Neural progenitor cell (in vitro differentiated cells): Measurements from ENCODE around the gene IFTAP. TPM values are rescaled to one million over a fixed set of nuclear protein-coding genes. Genes with fewer than 3 reads are reported as not detected.

ENCODE experiments used
- DNase-seq: peaks from one replicate; pipeline ENCODE4 v3.0.0-alpha.2; 2016; ENCODE audit warnings: low spot score
- H2AFZ ChIP-seq: fragments of 200-600 bp; sonication (generic); replicated peaks from 2 replicates; pipeline ENCODE4 v1.6.1; 2016; ENCODE audit warnings: antibody characterized with exemption
- H3F3A ChIP-seq: fragments of 200-600 bp; sonication (generic); 2 replicates; pipeline ENCODE4 v1.6.1; 2016; ENCODE audit warnings: antibody characterized with exemption, low read depth
- H3K27ac ChIP-seq: fragments of 200-600 bp; sonication (generic); 2 replicates; pipeline ENCODE4 v1.5.1; 2016; ENCODE audit warnings: mild to moderate bottlenecking
- H3K27me3 ChIP-seq: fragments of 200-600 bp; sonication (generic); 2 replicates; pipeline ENCODE4 v1.6.1; 2016; ENCODE audit warnings: mild to moderate bottlenecking, moderate library complexity
- H3K36me3 ChIP-seq: fragments of 200-600 bp; sonication (generic); 2 replicates; pipeline ENCODE4 v1.5.1; 2016
- H3K4me1 ChIP-seq: fragments of 200-600 bp; sonication (generic); 2 replicates; pipeline ENCODE4 v1.6.1; 2016; ENCODE audit warnings: mixed run types
- H3K4me2 ChIP-seq: fragments of 200-600 bp; sonication (generic); 2 replicates; pipeline ENCODE4 v1.6.1; 2016
- H3K4me3 ChIP-seq: fragments of 200-600 bp; sonication (generic); 2 replicates; pipeline ENCODE4 v1.5.1; 2016
- H3K79me2 ChIP-seq: fragments of 200-600 bp; sonication (generic); 2 replicates; pipeline ENCODE4 v1.6.1; 2016; ENCODE audit warnings: low read depth
- H3K9ac ChIP-seq: fragments of 200-600 bp; sonication (generic); 2 replicates; pipeline ENCODE4 v1.6.1; 2016
- H3K9me3 ChIP-seq: fragments of 200-600 bp; sonication (generic); 2 replicates; pipeline ENCODE4 v1.5.1; 2016; ENCODE audit warnings: low read depth
- H4K20me1 ChIP-seq: fragments of 200-600 bp; sonication (generic); 2 replicates; pipeline ENCODE4 v1.6.1; 2016; ENCODE audit warnings: low read depth
- H3K27ac Mint-ChIP-seq: 3 replicates; pipeline ENCODE4 v1.8.0; 2021; ENCODE audit warnings: mixed read lengths
- H3K27me3 Mint-ChIP-seq: 2 replicates; pipeline ENCODE4 v1.8.0; 2022; ENCODE audit warnings: low read depth, mild to moderate bottlenecking, inconsistent platforms, moderate library complexity, mixed read lengths; ENCODE audit not compliant: insufficient read depth
- H3K36me3 Mint-ChIP-seq: 3 replicates; pipeline ENCODE4 v1.8.0; 2021; ENCODE audit warnings: mixed read lengths
- H3K4me1 Mint-ChIP-seq: 3 replicates; pipeline ENCODE4 v1.8.0; 2021; ENCODE audit warnings: mixed read lengths
- H3K4me3 Mint-ChIP-seq: 3 replicates; pipeline ENCODE4 v1.8.0; 2021; ENCODE audit warnings: mild to moderate bottlenecking, moderate library complexity, mixed read lengths
- H3K9me3 Mint-ChIP-seq: 3 replicates; pipeline ENCODE4 v1.8.0; 2020; ENCODE audit warnings: mixed read lengths
- EZH2 ChIP-seq: fragments of 200-600 bp; sonication (generic); IDR thresholded peaks from 2 replicates; pipeline ENCODE4 v1.6.1; 2017; ENCODE audit warnings: antibody characterized with exemption, mild to moderate bottlenecking, moderate library complexity
- EZH2phosphoT487 ChIP-seq: fragments of 200-600 bp; sonication (generic); IDR thresholded peaks from 2 replicates; pipeline ENCODE4 v1.6.1; 2017; ENCODE audit warnings: antibody characterized with exemption
- total RNA-seq: library from RNA; depleted of rRNA; stranded (reverse); fragments of >200 nt; gene quantifications from 2 replicates; pipeline ENCODE4 v1.2.3, GENCODE V29; 2015; ENCODE audit warnings: low replicate concordance
- TF ChIP-seq, protein P1 (sequence below): fragments of 200-600 bp; sonication (generic); IDR thresholded peaks from 2 replicates; pipeline ENCODE4 v1.5.1; 2017; ENCODE audit warnings: antibody characterized with exemption, mild to moderate bottlenecking

IFTAP gene
- total RNA-seq, 1 donor from 2014 or later = 112 TPM

DNA sequence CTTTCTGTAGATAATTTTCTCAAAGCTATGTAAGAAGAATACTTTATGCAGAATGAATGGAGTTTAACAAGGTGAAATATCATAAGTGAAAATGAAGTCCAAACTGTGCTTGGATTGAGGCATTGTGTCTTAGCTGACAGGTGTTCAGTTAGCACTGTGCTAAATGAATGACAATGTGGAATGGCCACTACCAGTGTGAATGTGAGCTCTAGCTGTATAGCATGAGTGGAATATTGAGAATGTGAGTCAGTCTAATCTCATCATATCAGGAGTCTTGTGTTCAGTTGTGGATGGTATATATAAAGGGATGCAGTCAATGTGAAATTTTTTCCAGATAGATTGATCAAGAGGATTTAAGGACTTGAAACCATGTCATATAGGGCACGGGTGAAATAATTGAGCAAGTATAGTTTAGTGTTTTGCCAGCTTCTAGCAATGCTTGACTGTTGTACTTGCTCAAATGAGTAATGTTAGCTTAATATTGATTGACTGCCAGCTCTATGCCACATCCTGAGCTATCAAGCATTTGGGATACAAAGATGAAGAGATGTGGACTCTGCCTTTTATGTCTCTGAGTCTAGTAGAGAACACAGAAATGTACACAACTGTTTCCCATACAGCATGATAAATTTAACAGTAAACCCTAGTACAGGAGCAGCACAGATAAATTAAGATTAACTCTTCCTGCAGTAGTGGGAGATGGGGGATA lies 14.3 kb downstream of the IFTAP start:
- no peaks in the 10 kb centered on the region for H3K79me2 ChIP-seq
- H3K9me3 Mint-ChIP-seq = peaks cover 2% of the 10 kb centered on the region

DNA sequence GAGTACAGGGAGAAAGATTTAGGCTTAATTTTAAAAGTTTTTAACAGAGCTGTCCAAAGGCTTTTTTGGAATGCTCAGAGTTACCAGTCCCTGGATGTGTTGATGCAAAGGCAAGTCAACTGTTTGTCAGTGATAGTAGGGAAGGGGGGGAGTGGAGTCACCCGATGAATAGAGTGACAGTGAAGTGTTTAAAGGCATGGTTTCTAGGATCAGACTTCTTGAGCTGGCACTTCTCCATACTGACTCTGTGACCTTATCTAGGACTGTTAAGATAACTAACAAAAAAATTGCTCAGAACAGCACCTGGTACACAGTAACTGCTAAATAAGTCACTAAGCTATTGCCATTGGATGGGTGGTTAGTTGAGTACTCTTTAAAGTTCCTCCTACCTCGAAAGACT lies 15.1 kb downstream of the IFTAP start:
- H3F3A ChIP-seq = no peaks in the 10 kb centered on the region
- H3K4me1 Mint-ChIP-seq = no peaks in the 10 kb centered on the region
- no peak overlapping the region for H3K4me2 ChIP-seq
- no peaks in the 10 kb centered on the region for H3K27me3 Mint-ChIP-seq
- no peaks in the 10 kb centered on the region for H3K9me3 ChIP-seq
- H2AFZ ChIP-seq = no peak overlapping the region
- TF ChIP-seq, protein P1, sequence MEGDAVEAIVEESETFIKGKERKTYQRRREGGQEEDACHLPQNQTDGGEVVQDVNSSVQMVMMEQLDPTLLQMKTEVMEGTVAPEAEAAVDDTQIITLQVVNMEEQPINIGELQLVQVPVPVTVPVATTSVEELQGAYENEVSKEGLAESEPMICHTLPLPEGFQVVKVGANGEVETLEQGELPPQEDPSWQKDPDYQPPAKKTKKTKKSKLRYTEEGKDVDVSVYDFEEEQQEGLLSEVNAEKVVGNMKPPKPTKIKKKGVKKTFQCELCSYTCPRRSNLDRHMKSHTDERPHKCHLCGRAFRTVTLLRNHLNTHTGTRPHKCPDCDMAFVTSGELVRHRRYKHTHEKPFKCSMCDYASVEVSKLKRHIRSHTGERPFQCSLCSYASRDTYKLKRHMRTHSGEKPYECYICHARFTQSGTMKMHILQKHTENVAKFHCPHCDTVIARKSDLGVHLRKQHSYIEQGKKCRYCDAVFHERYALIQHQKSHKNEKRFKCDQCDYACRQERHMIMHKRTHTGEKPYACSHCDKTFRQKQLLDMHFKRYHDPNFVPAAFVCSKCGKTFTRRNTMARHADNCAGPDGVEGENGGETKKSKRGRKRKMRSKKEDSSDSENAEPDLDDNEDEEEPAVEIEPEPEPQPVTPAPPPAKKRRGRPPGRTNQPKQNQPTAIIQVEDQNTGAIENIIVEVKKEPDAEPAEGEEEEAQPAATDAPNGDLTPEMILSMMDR = no peak
- TF ChIP-seq EZH2 = no peak
- TF ChIP-seq EZH2phosphoT487 = no peak
- no peaks in the 10 kb centered on the region for H3K79me2 ChIP-seq
- H3K27me3 ChIP-seq = no peaks in the 10 kb centered on the region
- no peak overlapping the region for H3K9ac ChIP-seq
- H3K27ac Mint-ChIP-seq = no peak overlapping the region
- H3K4me3 ChIP-seq = no peak overlapping the region
- peaks cover 2% of the 10 kb centered on the region for H3K9me3 Mint-ChIP-seq
- no peak overlapping the region for H3K27ac ChIP-seq
- no peaks in the 10 kb centered on the region for H4K20me1 ChIP-seq
- H3K36me3 Mint-ChIP-seq = peaks cover 2% of the 10 kb centered on the region
- DNase-seq = no peak
- H3K36me3 ChIP-seq = no peaks in the 10 kb centered on the region
- H3K4me3 Mint-ChIP-seq = no peak overlapping the region
- no peaks in the 10 kb centered on the region for H3K4me1 ChIP-seq

More for the DNA sequence above, 14.3 kb downstream of the IFTAP start:
- Histone ChIP-seq H3F3A (no peaks in the 10 kb centered on the region), H3K4me1 (no peaks in the 10 kb centered on the region), H3K4me2 (no peak overlapping the region), H3K9me3 (no peaks in the 10 kb centered on the region), H3K27me3 (no peaks in the 10 kb centered on the region), H2AFZ (no peak overlapping the region), H3K36me3 (no peaks in the 10 kb centered on the region), H3K4me3 (no peak overlapping the region), H3K9ac (no peak overlapping the region), H3K27ac (no peak overlapping the region), H4K20me1 (no peaks in the 10 kb centered on the region)
- no peaks in the 10 kb centered on the region for H3K27me3 Mint-ChIP-seq
- peaks cover 2% of the 10 kb centered on the region for H3K36me3 Mint-ChIP-seq
- H3K4me3 Mint-ChIP-seq = no peak overlapping the region
- TF ChIP-seq EZH2phosphoT487 = no peak
- TF ChIP-seq, protein P1 = no peak
- TF ChIP-seq EZH2 = no peak
- no peak overlapping the region for H3K27ac Mint-ChIP-seq
- no peaks in the 10 kb centered on the region for H3K4me1 Mint-ChIP-seq
- DNase-seq = no peak

DNA sequence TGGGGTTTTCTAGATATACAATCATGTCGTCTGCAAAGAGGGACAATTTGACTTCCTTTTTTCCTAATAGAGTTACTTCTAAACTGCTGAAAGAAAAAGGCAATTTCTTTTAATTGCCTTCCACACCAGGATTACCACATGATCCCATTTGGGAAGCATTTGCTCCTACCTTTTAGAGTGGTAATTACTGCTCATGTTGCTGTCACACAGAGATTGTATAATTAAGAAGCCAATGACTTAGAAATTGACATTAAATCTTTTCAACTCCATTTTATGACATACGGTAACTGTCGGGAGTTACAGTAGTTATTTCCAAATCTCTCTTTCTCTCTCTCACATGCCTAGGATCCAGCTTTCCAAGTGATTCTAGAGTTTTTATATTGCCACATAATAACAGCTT lies 21.5 kb downstream of the IFTAP start:
- Histone ChIP-seq H3K4me3 (no peak overlapping the region), H3K9ac (no peak overlapping the region), H4K20me1 (no peaks in the 10 kb centered on the region), H3K4me2 (no peak overlapping the region), H3K4me1 (no peaks in the 10 kb centered on the region), H3K9me3 (no peaks in the 10 kb centered on the region), H3K27ac (no peak overlapping the region), H3F3A (no peaks in the 10 kb centered on the region), H3K36me3 (no peaks in the 10 kb centered on the region), H3K79me2 (no peaks in the 10 kb centered on the region), H3K27me3 (no peaks in the 10 kb centered on the region), H2AFZ (no peak overlapping the region)
- TF ChIP-seq, protein P1 = no peak
- TF ChIP-seq EZH2 (no peak), EZH2phosphoT487 (no peak)
- Mint-ChIP-seq H3K9me3 (peaks cover 2% of the 10 kb centered on the region), H3K27ac (no peak overlapping the region), H3K27me3 (no peaks in the 10 kb centered on the region), H3K4me1 (no peaks in the 10 kb centered on the region), H3K4me3 (no peak overlapping the region), H3K36me3 (peaks cover 2% of the 10 kb centered on the region)
- no peak for DNase-seq
